GM12865 (cell line): Measurements from ENCODE around the gene DUSP9.
"Not testable (repeated sequence)": the region's sequence is repeated elsewhere in the genome, so short reads cannot be mapped to it uniquely, and the experiment has no call there.

Experiments
- DNase-seq: peaks from one replicate; pipeline ENCODE4 v3.0.0; 2010; ENCODE audit warnings: low read depth
- H3K4me3 ChIP-seq: 2 replicates; pipeline ENCODE4 v1.5.1; 2011; ENCODE audit warnings: mild to moderate bottlenecking, low read depth, low read length, control low read depth
- CTCF ChIP-seq: IDR thresholded peaks from 2 replicates; pipeline ENCODE4 v1.5.1; 2011; ENCODE audit warnings: low read length, control low read depth, low read depth, inconsistent platforms; ENCODE audit not compliant: insufficient read depth; ENCODE audit errors: missing control alignments

Gene DUSP9

DNA sequence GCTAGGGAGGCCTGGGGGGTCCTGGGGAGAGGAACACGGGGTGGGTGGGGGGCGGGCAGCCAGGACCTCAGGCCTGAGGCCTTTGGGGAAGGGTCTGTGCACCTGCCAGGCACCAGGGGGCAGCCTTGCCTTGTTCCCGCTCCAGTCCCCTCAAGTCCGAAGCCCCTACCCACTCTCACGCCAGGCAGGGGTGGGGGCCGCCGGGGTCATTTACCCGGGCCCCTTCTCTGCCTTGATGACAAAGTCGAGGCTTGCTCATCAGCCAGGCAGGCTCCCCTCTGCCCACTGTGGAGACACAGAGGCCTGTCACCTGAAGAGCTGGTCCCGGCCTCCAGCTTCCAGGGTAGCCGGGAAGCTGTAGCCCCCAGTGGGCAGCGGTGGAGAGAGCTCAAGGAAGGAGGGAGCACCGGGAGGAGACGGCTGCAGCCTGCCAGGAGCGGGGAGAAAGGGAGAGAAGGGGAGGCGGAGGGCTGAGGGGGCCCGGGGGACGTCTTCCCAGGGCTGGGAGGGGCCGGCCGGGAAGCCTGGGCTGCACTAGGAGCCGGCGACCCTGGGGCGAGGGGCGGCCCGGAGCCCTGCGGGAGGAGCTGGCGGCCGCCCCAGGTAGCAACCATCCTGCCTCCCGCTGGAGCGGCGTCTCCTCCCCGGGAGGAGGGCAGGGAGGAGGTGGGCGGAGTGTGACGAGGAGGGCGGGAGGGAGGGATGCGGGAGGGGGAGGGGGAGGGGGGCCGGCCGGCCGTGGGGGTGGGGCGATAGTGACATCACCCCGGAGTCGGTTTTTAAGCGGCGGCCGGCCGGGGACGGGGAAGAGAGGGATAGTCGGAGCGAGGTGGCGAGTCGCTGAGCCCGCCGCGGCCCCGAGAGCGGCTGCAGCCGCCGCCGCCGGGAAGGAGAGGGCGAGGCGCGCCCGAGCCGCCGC, 40.4 kb downstream of the DUSP9 start, which contains the start of gene SLC6A8:
Gene SLC6A8 (plus strand): TSS at position 806 of the 919 bp plus-strand sequence. CDS start 649 bp downstream, outside the sequence.
- H3K4me3 ChIP-seq: no peak within 1 kb of the TSS; the same call in 1 of the 2 replicates
- DNase-seq: peak; percentile 40
- TF ChIP-seq CTCF: peak; percentile 35

DNA sequence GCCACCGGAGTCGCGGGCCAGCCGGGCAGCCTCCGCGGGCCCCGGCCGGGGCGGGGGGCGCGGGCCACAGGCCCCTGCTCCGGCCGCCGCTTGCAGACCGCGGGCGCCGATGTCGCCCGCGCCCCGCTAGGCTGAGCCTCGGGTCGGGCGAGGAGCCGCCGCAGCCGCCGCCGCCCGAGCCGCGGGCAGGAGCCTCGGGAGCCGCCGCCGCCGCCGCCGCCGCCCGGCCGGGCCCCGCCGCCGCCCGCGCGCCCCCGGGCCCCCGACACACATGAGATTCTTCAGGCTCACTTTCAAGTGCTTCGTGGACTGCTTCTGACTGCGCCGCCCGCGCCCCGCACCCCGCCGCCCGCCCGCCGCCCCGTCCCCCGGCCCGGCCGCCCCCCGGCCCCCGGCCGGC, 41.1 kb downstream of the DUSP9 start:
- no peak for DNase-seq
- H3K4me3 ChIP-seq: no peak overlapping the region
- no peak for TF ChIP-seq CTCF

DNA sequence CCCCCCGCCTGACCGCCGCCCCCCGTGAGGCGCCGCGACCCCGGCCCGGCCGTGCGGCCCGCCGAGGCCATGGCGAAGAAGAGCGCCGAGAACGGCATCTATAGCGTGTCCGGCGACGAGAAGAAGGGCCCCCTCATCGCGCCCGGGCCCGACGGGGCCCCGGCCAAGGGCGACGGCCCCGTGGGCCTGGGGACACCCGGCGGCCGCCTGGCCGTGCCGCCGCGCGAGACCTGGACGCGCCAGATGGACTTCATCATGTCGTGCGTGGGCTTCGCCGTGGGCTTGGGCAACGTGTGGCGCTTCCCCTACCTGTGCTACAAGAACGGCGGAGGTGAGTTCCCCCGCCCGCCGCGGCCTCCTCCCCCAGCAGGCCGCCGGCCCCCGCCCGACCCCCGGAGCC, 41.5 kb downstream of the DUSP9 start:
- DNase-seq: no peak
- no peak for TF ChIP-seq CTCF
- no peak overlapping the region for H3K4me3 ChIP-seq

DNA sequence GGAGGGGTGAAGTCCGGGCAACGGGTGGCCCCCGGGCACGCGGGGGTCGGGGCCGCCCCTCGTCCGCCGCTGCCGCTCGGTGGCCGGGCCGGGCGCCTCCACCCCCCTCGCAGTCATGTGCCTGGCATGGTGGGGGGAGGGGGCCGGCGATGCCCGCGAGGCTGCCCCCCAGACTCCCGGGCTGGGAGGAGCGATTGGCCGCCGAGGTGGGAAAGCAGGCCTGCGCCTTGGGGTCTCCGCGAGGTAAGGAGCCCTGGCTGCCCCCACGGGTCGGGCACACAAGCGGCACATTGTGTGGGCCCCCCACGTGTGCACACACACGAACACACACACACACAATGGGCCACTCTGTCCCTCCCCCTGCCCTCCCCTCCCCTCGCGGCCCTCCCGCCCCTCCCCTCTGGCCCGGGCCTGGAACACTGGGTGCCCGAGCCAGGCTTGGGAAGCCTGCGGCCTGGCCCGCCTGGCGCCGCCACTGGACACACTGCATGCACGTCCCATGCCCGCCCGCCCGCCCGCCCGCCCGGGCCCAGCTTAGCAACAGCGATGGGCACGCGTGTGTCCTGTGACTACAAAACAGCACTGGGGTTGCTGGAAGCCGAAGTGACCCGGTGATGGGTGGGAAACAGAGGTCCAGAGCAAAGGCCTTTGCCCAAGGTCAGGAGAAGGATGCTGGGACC, 42.0 kb downstream of the DUSP9 start:
- no peak for DNase-seq
- TF ChIP-seq CTCF: no peak

GRCh38 chrX:153689654-153690465, 42.9 kb downstream of the DUSP9 start:
- TF ChIP-seq CTCF: no peak
- DNase-seq: no peak
- H3K4me3 ChIP-seq: no peak overlapping the region

More for the DNA sequence above, 42.0 kb downstream of the DUSP9 start:
- H3K4me3 ChIP-seq: no peak overlapping the region

GRCh38 chrX:153690466-153690865, 43.5 kb downstream of the DUSP9 start:
- no peak overlapping the region for H3K4me3 ChIP-seq
- no peak for TF ChIP-seq CTCF
- no peak for DNase-seq

GRCh38 chrX:153691032-153691827, 44.2 kb downstream of the DUSP9 start:
- DNase-seq, H3K4me3 ChIP-seq: not testable (repeated sequence)
